ENCODE measurements around the gene AKAP13.

The AKAP13 gene

DNA sequence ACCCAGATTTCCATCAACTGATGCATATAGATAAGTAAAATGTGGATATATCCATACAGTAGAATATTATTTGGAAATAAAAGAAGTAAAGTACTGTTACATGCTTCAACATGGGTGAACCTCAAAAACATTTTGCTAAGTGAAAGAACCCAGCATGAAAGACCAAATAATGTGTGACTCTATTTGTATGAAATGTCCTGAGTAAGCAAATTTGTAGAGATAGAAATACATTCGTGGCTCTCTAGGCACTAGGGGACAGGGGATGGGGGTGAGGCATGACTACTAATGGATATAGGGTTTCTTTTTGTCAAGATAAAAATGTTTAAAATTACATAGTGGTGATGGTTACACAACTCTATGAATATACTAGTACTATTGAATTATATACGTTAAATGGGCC, 250.6 kb downstream of the AKAP13 start:
- TF ChIP-seq ZBTB7A (IDR thresholded peaks at IDR 0.05; ENCODE audit: low read depth) = no peak
- no peak for TF ChIP-seq RAD21 (IDR thresholded peaks at IDR 0.05; ENCODE audit: low read depth)

- TF ChIP-seq ZBTB7A (IDR thresholded peaks at IDR 0.05; ENCODE audit: low read depth) = no peak
- TF ChIP-seq RAD21 (IDR thresholded peaks at IDR 0.05; ENCODE audit: low read depth) = no peak
- no peak for TF ChIP-seq TEAD4 (IDR thresholded peaks at IDR 0.05)
- TF ChIP-seq, protein P1, sequence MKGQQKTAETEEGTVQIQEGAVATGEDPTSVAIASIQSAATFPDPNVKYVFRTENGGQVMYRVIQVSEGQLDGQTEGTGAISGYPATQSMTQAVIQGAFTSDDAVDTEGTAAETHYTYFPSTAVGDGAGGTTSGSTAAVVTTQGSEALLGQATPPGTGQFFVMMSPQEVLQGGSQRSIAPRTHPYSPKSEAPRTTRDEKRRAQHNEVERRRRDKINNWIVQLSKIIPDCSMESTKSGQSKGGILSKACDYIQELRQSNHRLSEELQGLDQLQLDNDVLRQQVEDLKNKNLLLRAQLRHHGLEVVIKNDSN (IDR thresholded peaks at IDR 0.05) = no peak
- no peak for TF ChIP-seq TAF1 (IDR thresholded peaks at IDR 0.05; ENCODE audit: low read depth)
- no peak for TF ChIP-seq TCF12 (IDR thresholded peaks at IDR 0.05; ENCODE audit: low read depth)
- no peak for TF ChIP-seq EGR1 (IDR thresholded peaks at IDR 0.05)
- no peak for TF ChIP-seq NFIC (IDR thresholded peaks at IDR 0.05)
- TF ChIP-seq, protein P2, sequence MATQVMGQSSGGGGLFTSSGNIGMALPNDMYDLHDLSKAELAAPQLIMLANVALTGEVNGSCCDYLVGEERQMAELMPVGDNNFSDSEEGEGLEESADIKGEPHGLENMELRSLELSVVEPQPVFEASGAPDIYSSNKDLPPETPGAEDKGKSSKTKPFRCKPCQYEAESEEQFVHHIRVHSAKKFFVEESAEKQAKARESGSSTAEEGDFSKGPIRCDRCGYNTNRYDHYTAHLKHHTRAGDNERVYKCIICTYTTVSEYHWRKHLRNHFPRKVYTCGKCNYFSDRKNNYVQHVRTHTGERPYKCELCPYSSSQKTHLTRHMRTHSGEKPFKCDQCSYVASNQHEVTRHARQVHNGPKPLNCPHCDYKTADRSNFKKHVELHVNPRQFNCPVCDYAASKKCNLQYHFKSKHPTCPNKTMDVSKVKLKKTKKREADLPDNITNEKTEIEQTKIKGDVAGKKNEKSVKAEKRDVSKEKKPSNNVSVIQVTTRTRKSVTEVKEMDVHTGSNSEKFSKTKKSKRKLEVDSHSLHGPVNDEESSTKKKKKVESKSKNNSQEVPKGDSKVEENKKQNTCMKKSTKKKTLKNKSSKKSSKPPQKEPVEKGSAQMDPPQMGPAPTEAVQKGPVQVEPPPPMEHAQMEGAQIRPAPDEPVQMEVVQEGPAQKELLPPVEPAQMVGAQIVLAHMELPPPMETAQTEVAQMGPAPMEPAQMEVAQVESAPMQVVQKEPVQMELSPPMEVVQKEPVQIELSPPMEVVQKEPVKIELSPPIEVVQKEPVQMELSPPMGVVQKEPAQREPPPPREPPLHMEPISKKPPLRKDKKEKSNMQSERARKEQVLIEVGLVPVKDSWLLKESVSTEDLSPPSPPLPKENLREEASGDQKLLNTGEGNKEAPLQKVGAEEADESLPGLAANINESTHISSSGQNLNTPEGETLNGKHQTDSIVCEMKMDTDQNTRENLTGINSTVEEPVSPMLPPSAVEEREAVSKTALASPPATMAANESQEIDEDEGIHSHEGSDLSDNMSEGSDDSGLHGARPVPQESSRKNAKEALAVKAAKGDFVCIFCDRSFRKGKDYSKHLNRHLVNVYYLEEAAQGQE (IDR thresholded peaks at IDR 0.05; ENCODE audit: low read depth) = no peak
- TF ChIP-seq EP300 (IDR thresholded peaks at IDR 0.05; ENCODE audit: borderline replicate concordance) = no peak
- TF ChIP-seq CREB1 (IDR thresholded peaks at IDR 0.05; ENCODE audit: low read depth) = no peak
- no peak for TF ChIP-seq MAX (IDR thresholded peaks at IDR 0.05)
Observed at GRCh38 chr15:85632014-85632413, 251.6 kb downstream of the AKAP13 start.

DNA sequence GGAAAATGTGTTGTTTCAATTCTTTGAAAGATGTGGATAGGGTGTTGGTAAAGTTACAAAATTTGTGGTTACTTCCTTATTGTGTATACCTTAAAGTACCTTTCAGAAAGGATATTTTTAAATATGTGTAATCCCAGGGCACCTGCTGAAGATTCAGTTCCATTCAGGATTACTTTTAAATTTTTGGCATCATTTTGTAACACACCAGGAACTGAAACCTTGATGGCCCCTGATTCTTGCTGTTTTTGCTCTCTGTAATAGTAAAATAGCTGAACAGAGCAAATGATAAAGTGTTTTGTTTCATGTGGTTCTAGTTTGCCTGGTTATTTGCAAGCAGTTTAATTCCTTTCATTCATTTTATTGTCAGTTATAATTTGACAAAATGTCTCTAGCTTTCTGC, 253.5 kb downstream of the AKAP13 start:
- TF ChIP-seq YY1 (IDR thresholded peaks at IDR 0.05; ENCODE audit: low read depth) (no peak), CEBPB (IDR thresholded peaks at IDR 0.05) (no peak), NFIC (IDR thresholded peaks at IDR 0.05) (no peak), FOXM1 (IDR thresholded peaks at IDR 0.05; ENCODE audit: borderline replicate concordance, low read depth) (no peak), RAD21 (IDR thresholded peaks at IDR 0.05; ENCODE audit: low read depth) (no peak)
- TF ChIP-seq, protein P2 (IDR thresholded peaks at IDR 0.05; ENCODE audit: low read depth) = no peak
- TF ChIP-seq, protein P1 (IDR thresholded peaks at IDR 0.05) = no peak

- TF ChIP-seq CREB1 (IDR thresholded peaks at IDR 0.05; ENCODE audit: low read depth) (no peak), TCF12 (IDR thresholded peaks at IDR 0.05; ENCODE audit: low read depth) (no peak), ZBTB7A (IDR thresholded peaks at IDR 0.05; ENCODE audit: low read depth) (no peak), YY1 (IDR thresholded peaks at IDR 0.05; ENCODE audit: low read depth) (no peak), TAF1 (IDR thresholded peaks at IDR 0.05; ENCODE audit: low read depth) (no peak), FOXM1 (IDR thresholded peaks at IDR 0.05; ENCODE audit: borderline replicate concordance, low read depth) (no peak), RAD21 (IDR thresholded peaks at IDR 0.05; ENCODE audit: low read depth) (no peak)
- TF ChIP-seq, protein P1 (IDR thresholded peaks at IDR 0.05) = no peak
Observed at GRCh38 chr15:85636351-85636750, 255.9 kb downstream of the AKAP13 start.

GRCh38 chr15:85639752-85640381, 259.5 kb downstream of the AKAP13 start:
- no peak for TF ChIP-seq TCF12 (IDR thresholded peaks at IDR 0.05; ENCODE audit: low read depth)
- TF ChIP-seq ZBTB7A (IDR thresholded peaks at IDR 0.05; ENCODE audit: low read depth) = no peak
- TF ChIP-seq, protein P2 (IDR thresholded peaks at IDR 0.05; ENCODE audit: low read depth) = no peak
- TF ChIP-seq MAX (IDR thresholded peaks at IDR 0.05) = no peak
- no peak for TF ChIP-seq CREB1 (IDR thresholded peaks at IDR 0.05; ENCODE audit: low read depth)
- TF ChIP-seq CEBPB (IDR thresholded peaks at IDR 0.05) = no peak
- TF ChIP-seq TEAD4 (IDR thresholded peaks at IDR 0.05) = no peak
- no peak for TF ChIP-seq RAD21 (IDR thresholded peaks at IDR 0.05; ENCODE audit: low read depth)
- TF ChIP-seq, protein P1 (IDR thresholded peaks at IDR 0.05) = no peak
- no peak for TF ChIP-seq EGR1 (IDR thresholded peaks at IDR 0.05)
- no peak for TF ChIP-seq NFIC (IDR thresholded peaks at IDR 0.05)
- TF ChIP-seq TAF1 (IDR thresholded peaks at IDR 0.05; ENCODE audit: low read depth) = no peak
- no peak for TF ChIP-seq YY1 (IDR thresholded peaks at IDR 0.05; ENCODE audit: low read depth)
- TF ChIP-seq FOXM1 (IDR thresholded peaks at IDR 0.05; ENCODE audit: borderline replicate concordance, low read depth) = no peak
- TF ChIP-seq EP300 (IDR thresholded peaks at IDR 0.05; ENCODE audit: borderline replicate concordance) = no peak
